ENCODE data around the gene ZCCHC3. TPM values are rescaled to one million over a fixed set of nuclear protein-coding genes. Genes with fewer than 3 reads are reported as not detected.

The ZCCHC3 gene
- total RNA-seq, 1 donor from 2014 or later = 10.4 TPM

GRCh38 chr20:309841-310644, 12.7 kb downstream of the ZCCHC3 start:
- intact Hi-C loops (cut with DNase I) = no loop called here
- DNase-seq (ENCODE audit: low spot score) = peak; percentile 98

- intact Hi-C loops (cut with DNase I) = no loop called here
- DNase-seq (ENCODE audit: low spot score) = no peak
Measured at GRCh38 chr20:310645-311044, 13.3 kb downstream of the ZCCHC3 start.

GRCh38 chr20:311609-312008, 14.2 kb downstream of the ZCCHC3 start:
- intact Hi-C loops (cut with DNase I) = no loop called here

GRCh38 chr20:312067-312466, 14.7 kb downstream of the ZCCHC3 start:
- intact Hi-C loops (cut with DNase I) = no loop called here
- no peak for DNase-seq (ENCODE audit: low spot score)

More at GRCh38 chr20:311609-312008, 14.2 kb downstream of the ZCCHC3 start:
- DNase-seq (ENCODE audit: low spot score) = no peak

GRCh38 chr20:312866-313265, 15.5 kb downstream of the ZCCHC3 start:
- no peak for DNase-seq (ENCODE audit: low spot score)
- intact Hi-C loops (cut with DNase I) = no loop called here

GRCh38 chr20:313402-313801, 16.0 kb downstream of the ZCCHC3 start:
- no peak for DNase-seq (ENCODE audit: low spot score)
- intact Hi-C loops (cut with DNase I) = no loop called here

- no peak for DNase-seq (ENCODE audit: low spot score)
- intact Hi-C loops (cut with DNase I) = no loop called here
Measured at GRCh38 chr20:313948-314347, 16.6 kb downstream of the ZCCHC3 start.

- DNase-seq (ENCODE audit: low spot score) = no peak
- intact Hi-C loops (cut with DNase I) = no loop called here
Measured at GRCh38 chr20:316316-317068, 19.1 kb downstream of the ZCCHC3 start.

- DNase-seq (ENCODE audit: low spot score) = peak; percentile 95
- intact Hi-C loops (cut with DNase I) = no loop called here
Measured at GRCh38 chr20:324177-325044, 27.0 kb downstream of the ZCCHC3 start.

GRCh38 chr20:325045-325888, 27.9 kb downstream of the ZCCHC3 start, which contains the start of gene SOX12:
Gene SOX12, plus strand, starts transcription at chr20:325552. Its CDS starts 373 bp downstream, at chr20:325925.
- peak; percentile 99 for DNase-seq (ENCODE audit: low spot score)
- intact Hi-C loops (cut with DNase I) = no loop called here

GRCh38 chr20:325889-326644, 28.7 kb downstream of the ZCCHC3 start:
- DNase-seq (ENCODE audit: low spot score) = peak; percentile 84
- intact Hi-C loops (cut with DNase I) = loop anchor here (2.0 kb wide), 2 partner anchors 21 to 29 kb away; partner anchors contain the start of genes NRSN2 and ZCCHC3

GRCh38 chr20:326645-327185, 29.3 kb downstream of the ZCCHC3 start:
- intact Hi-C loops (cut with DNase I) = loop anchor here (2.0 kb wide), 2 partner anchors 20 to 30 kb away; partner anchors contain the start of genes NRSN2 and ZCCHC3
- DNase-seq (ENCODE audit: low spot score) = no peak

GRCh38 chr20:327186-328026, 30.0 kb downstream of the ZCCHC3 start:
- DNase-seq (ENCODE audit: low spot score) = peak; percentile 90
- intact Hi-C loops (cut with DNase I) = loop anchor here (2.0 kb wide), 2 partner anchors 19 to 31 kb away; partner anchors contain the start of genes NRSN2 and ZCCHC3

GRCh38 chr20:328027-328974, 30.9 kb downstream of the ZCCHC3 start:
- intact Hi-C loops (cut with DNase I) = no loop called here
- no peak for DNase-seq (ENCODE audit: low spot score)

- intact Hi-C loops (cut with DNase I) = no loop called here
- DNase-seq (ENCODE audit: low spot score) = no peak
Measured at GRCh38 chr20:328975-329695, 31.8 kb downstream of the ZCCHC3 start.
